ENCODE data around the gene DNAJC12.
"Not testable (repeated sequence)": the region's sequence is repeated elsewhere in the genome, so short reads cannot be mapped to it uniquely, and the experiment has no call there.

Gene DNAJC12

DNA sequence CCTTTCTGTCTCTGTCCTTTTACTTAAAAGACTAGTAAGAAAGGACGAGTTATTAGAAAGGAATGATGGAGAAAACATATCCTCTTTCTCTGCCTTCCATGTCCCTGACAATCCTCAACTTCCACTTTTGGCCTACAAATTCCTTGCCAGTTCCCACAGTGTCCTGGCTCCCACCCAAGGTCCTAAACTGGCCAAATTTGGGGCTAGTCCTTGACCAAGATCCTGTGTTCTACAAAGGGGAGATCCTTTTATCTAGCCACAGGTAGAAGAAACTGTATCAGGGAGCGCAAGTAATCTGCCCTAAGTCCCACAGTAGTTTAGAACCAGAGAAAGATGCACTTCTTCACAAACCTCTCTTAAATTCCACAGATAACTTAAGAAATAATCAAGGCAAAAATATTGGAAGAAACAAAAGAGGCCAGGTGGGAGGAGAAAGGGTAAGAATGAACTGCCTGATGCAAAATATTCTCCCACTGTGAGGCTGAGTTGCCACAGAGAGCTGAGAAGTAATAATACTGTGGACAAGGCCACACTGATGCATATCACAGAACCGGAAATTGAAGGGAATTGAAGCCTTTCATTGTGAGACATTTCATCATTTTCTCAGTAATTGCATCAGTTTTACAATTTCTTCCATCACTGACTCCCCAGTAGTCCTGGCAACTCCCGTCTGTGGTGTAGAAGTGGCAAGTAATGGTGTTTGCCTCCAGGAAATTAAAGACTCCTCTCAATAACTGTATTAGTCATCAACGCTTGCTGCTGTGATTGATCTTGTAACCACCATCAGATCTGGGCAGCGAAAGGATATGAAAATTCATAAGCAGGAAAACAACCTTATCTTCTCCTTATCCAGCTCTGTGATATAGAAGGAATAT, 47.2 kb downstream of the DNAJC12 start:
- Mint-ChIP-seq H3K4me3 (no peak overlapping the region), H3K36me3 (ENCODE audit: low read depth) (no peaks in the 10 kb centered on the region), H3K9me3 (no peaks in the 10 kb centered on the region), H3K27me3 (ENCODE audit: low read depth) (no peaks in the 10 kb centered on the region), H3K27ac (peak overlapping the region; percentile 50), H3K4me1 (ENCODE audit: low read depth) (peaks cover 28% of the 10 kb centered on the region)

DNA sequence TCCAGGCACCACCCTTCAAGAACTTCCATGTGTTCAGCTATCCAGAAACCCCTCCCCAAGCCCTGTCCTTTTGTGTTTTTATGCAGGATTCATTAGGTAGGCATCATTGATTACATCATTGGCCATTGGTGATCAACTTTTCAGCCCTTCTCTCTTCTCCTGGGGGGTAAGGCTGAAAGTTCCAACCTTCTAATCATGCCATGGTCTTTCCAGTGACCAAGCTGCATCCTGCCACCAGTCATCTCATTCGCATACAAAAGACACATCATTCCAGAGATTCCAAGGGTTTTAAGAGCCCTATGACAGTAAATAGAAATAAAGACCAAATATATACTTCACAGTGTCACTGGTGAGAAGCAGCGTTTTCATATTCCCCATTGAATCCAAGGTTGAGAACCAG, 48.2 kb downstream of the DNAJC12 start:
- H3K27me3 Mint-ChIP-seq (ENCODE audit: low read depth): no peaks in the 10 kb centered on the region
- no peak overlapping the region for H3K27ac Mint-ChIP-seq
- no peaks in the 10 kb centered on the region for H3K9me3 Mint-ChIP-seq
- peaks cover 2% of the 10 kb centered on the region for H3K36me3 Mint-ChIP-seq (ENCODE audit: low read depth)
- no peak overlapping the region for H3K4me3 Mint-ChIP-seq
- peaks cover 31% of the 10 kb centered on the region for H3K4me1 Mint-ChIP-seq (ENCODE audit: low read depth)

DNA sequence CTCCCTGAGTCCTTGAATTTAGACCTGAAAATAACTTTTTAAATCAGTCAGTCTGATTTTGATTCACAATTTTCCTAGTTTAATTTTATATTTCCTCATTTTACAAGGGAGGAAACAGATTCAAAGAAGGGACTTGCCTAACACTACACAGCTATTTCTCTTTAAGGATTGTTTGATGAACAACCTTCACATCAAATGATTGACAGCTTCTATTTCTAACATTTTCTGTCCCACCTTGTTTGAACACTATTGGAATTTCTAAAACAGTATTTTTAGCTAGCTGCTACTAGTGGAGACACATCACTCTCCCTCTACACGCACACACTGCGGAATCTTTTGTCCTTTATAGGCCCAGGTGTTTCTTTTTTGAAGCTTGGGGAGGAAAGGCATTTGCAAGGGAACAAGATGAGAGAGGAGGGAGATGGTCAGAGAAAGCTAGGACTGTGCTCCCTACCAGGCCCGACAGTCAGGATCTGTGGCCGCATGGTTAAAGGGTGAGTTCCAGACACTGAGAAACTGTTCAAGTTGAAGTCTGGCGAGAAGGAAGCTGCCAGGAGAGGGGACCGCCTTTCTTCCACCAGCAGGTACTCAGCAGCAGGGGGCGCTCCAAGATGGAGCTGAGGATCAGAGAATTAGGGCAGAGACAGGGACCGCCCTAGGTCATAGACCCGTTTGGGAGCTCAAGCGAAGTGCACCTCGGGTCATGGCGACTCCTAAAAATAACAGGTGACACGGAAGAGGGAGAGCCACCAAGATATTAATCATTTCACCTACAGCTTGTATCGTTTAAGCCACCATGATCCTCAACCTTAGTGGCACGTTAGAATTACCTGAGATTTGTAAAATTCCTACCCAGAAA, 49.7 kb downstream of the DNAJC12 start:
- Mint-ChIP-seq H3K27ac (no peak overlapping the region), H3K27me3 (ENCODE audit: low read depth) (no peaks in the 10 kb centered on the region)

DNA sequence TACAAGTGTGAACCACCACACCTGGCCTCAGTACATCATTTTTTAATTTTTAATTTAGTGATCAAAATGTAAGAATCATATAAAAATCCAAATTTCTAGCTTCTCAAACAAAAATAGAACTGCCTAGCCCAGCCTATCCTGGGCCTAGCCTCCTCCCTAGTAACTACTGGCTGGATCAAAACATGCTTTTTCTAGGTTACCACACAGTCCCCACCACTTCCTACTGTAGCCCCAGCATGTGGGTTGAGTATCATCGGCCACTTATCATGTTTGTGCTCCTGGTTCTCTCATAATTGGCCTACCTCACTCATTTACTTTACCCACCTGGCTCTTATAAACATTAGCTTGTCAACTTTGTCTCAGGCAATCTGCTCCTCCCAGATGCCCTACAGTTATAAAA, 52.9 kb downstream of the DNAJC12 start:
- Mint-ChIP-seq H3K27ac (peak overlapping the region; percentile 78), H3K27me3 (ENCODE audit: low read depth) (no peaks in the 10 kb centered on the region), H3K36me3 (ENCODE audit: low read depth) (peaks cover 4% of the 10 kb centered on the region), H3K4me1 (ENCODE audit: low read depth) (peaks cover 33% of the 10 kb centered on the region), H3K9me3 (no peaks in the 10 kb centered on the region), H3K4me3 (peak overlapping the region; percentile 30)

More for the DNA sequence above, 49.7 kb downstream of the DNAJC12 start:
- H3K4me1 Mint-ChIP-seq (ENCODE audit: low read depth): peaks cover 44% of the 10 kb centered on the region
- no peaks in the 10 kb centered on the region for H3K9me3 Mint-ChIP-seq
- peak overlapping the region; percentile 27 for H3K4me3 Mint-ChIP-seq
- H3K36me3 Mint-ChIP-seq (ENCODE audit: low read depth): peaks cover 4% of the 10 kb centered on the region

DNA sequence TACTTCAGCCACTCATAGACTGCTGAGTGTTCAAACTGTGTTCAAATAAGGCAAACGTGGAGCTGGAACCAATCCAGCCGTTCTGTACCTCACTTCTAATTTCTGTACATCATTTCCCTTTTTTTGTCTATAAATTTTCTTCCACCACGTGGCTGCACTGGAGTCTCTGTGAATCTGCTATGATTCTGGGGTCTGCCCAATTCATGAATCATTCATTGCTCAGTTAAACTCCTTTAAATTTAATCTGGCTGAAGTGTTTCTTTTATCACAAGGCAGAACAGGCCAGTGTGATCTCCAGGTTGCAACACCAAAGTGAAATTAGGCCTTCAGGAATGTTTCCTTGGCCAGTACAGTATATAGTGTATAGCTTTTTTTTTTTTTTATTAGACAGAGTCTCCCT, 53.5 kb downstream of the DNAJC12 start:
- no peak overlapping the region for H3K4me3 Mint-ChIP-seq
- H3K27ac Mint-ChIP-seq: peak overlapping the region; percentile 65
- H3K4me1 Mint-ChIP-seq (ENCODE audit: low read depth): peaks cover 38% of the 10 kb centered on the region
- H3K27me3 Mint-ChIP-seq (ENCODE audit: low read depth): no peaks in the 10 kb centered on the region
- peaks cover 4% of the 10 kb centered on the region for H3K36me3 Mint-ChIP-seq (ENCODE audit: low read depth)
- no peaks in the 10 kb centered on the region for H3K9me3 Mint-ChIP-seq

GRCh38 chr10:67783606-67784294, 54.2 kb downstream of the DNAJC12 start:
- Mint-ChIP-seq H3K9me3 (no peaks in the 10 kb centered on the region), H3K36me3 (ENCODE audit: low read depth) (peaks cover 4% of the 10 kb centered on the region), H3K27me3 (ENCODE audit: low read depth) (no peaks in the 10 kb centered on the region), H3K4me3 (peak overlapping the region; percentile 66), H3K27ac (peak overlapping the region; percentile 65), H3K4me1 (ENCODE audit: low read depth) (peaks cover 38% of the 10 kb centered on the region)

GRCh38 chr10:67782530-67782929, 55.5 kb downstream of the DNAJC12 start:
- H3K27me3 Mint-ChIP-seq (ENCODE audit: low read depth): no peaks in the 10 kb centered on the region
- peaks cover 32% of the 10 kb centered on the region for H3K4me1 Mint-ChIP-seq (ENCODE audit: low read depth)
- H3K36me3 Mint-ChIP-seq (ENCODE audit: low read depth): peaks cover 4% of the 10 kb centered on the region
- H3K4me3 Mint-ChIP-seq: no peak overlapping the region
- H3K27ac Mint-ChIP-seq: no peak overlapping the region
- H3K9me3 Mint-ChIP-seq: no peaks in the 10 kb centered on the region

- H3K9me3 Mint-ChIP-seq: no peaks in the 10 kb centered on the region
- H3K27ac Mint-ChIP-seq: no peak overlapping the region
- no peak overlapping the region for H3K4me3 Mint-ChIP-seq
- peaks cover 32% of the 10 kb centered on the region for H3K4me1 Mint-ChIP-seq (ENCODE audit: low read depth)
- H3K27me3 Mint-ChIP-seq (ENCODE audit: low read depth): no peaks in the 10 kb centered on the region
- peaks cover 4% of the 10 kb centered on the region for H3K36me3 Mint-ChIP-seq (ENCODE audit: low read depth)
Observed at GRCh38 chr10:67780759-67781538, 57.0 kb downstream of the DNAJC12 start.

DNA sequence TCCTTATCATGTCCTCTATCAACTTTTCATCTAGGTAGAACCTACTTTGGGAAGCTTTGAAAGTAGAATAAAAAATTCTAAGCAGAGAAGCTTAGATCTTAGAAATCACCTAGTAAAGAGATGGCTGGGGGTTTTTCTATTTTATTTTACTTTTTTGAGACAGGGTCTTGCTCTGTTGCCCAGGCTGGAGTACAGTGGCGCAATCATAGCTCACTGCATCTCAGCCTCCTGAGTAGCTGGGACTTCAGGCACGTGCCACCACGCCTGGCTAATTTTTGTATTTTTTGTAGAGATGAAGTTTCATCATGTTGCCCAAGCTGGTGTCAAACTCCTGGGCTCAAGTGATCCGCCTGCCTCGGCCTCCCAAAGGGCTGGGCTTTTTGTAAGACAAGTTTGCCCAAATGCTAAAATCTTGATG, 57.8 kb downstream of the DNAJC12 start:
- H3K9me3 Mint-ChIP-seq; H3K27ac Mint-ChIP-seq; H3K27me3 Mint-ChIP-seq (ENCODE audit: low read depth); H3K36me3 Mint-ChIP-seq (ENCODE audit: low read depth); H3K4me3 Mint-ChIP-seq: not testable (repeated sequence)
- H3K4me1 Mint-ChIP-seq (ENCODE audit: low read depth): peaks cover 30% of the 10 kb centered on the region

DNA sequence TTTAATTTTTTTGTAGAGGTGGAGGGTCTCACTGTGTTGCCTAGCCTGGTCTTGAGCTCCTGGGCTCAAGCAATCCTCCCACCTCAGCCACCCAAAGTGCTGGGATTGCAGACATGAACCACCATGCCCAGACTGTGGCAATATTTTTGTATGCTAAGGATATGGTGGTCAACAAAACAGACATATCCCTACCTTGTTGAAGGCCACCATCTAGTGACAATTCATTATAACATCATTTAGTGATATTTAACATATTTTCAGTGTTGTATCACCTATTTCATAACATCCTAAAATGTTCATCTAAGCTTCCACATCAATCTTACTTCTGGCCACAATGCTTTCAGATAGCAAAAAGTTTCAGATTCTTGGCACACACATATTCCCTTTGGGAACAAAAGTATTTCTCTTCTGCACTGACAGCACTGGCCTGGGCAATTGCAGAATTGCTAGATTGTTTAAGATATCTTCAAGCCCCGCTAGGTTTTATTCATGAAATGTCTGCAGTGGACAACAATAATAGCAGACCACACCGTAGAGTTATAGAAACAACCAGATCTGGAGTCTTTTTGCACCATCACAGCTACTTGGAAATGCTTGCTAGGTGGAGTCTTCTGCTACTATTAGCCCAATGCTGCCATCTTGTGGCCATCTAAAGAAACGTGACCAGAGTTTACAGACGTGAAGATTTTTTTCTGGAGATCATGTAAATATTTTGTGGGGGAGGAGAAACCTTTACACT, 58.4 kb downstream of the DNAJC12 start:
- Mint-ChIP-seq H3K27me3 (ENCODE audit: low read depth) (no peaks in the 10 kb centered on the region), H3K4me1 (ENCODE audit: low read depth) (peaks cover 27% of the 10 kb centered on the region), H3K36me3 (ENCODE audit: low read depth) (peaks cover 2% of the 10 kb centered on the region), H3K9me3 (no peaks in the 10 kb centered on the region), H3K27ac (no peak overlapping the region), H3K4me3 (no peak overlapping the region)

DNA sequence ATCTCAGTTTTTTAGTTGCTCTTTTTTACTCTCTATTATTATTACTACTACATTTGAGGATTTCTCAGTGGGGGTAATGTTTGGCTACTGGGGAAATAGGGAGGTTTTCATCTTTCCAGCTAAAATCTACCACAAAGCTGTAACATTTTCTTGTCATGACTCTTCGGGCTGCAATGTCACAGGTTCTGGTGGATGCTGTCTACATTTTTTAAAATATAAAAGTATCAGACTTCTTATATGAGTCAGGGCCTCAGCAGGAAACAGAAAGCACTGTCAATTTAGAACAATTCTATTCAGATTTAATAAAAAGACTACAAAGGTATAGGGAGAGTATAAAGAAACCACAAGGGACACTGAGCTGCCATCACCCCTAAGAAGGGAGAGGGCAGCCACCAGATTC, 61.6 kb downstream of the DNAJC12 start:
- H3K27ac Mint-ChIP-seq: no peak overlapping the region
- peaks cover 30% of the 10 kb centered on the region for H3K4me1 Mint-ChIP-seq (ENCODE audit: low read depth)
- no peaks in the 10 kb centered on the region for H3K9me3 Mint-ChIP-seq
- H3K27me3 Mint-ChIP-seq (ENCODE audit: low read depth): no peaks in the 10 kb centered on the region
- H3K4me3 Mint-ChIP-seq: no peak overlapping the region
- peaks cover 3% of the 10 kb centered on the region for H3K36me3 Mint-ChIP-seq (ENCODE audit: low read depth)

GRCh38 chr10:67775279-67775678, 62.7 kb downstream of the DNAJC12 start:
- peaks cover 33% of the 10 kb centered on the region for H3K4me1 Mint-ChIP-seq (ENCODE audit: low read depth)
- no peak overlapping the region for H3K27ac Mint-ChIP-seq
- H3K9me3 Mint-ChIP-seq: no peaks in the 10 kb centered on the region
- peaks cover 3% of the 10 kb centered on the region for H3K36me3 Mint-ChIP-seq (ENCODE audit: low read depth)
- H3K4me3 Mint-ChIP-seq: no peak overlapping the region
- no peaks in the 10 kb centered on the region for H3K27me3 Mint-ChIP-seq (ENCODE audit: low read depth)

DNA sequence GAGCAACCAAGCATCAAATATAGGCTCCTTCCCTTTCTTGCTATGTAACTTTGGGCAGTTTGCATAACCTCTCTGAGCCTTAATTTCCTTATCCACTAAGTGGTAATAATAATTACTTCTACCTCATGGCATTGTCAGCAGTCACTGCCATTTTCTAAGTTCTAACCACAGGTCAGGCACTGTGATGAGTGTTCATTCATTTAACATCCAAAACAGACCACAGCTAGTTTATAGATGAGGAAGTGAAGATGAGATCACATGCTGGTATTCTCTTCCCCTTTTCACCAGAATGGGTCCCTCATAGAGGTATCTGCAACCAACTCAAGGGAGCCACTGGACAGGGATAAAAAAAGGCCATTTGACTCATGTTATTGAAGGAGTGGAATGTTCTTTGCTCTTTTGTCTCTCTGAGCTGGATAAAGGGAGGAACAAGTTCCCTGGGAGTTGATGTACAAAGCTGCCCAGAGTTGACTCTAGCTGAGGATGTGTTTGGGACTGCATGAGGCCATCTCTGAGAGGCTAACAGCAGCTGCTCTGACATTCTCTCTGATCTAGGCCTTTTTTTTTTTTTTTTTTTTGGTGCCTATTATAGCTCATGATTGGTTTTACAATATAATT, 65.0 kb downstream of the DNAJC12 start:
- H3K9me3 Mint-ChIP-seq: no peaks in the 10 kb centered on the region
- H3K27ac Mint-ChIP-seq: peak overlapping the region; percentile 43
- no peaks in the 10 kb centered on the region for H3K27me3 Mint-ChIP-seq (ENCODE audit: low read depth)
- peaks cover 3% of the 10 kb centered on the region for H3K36me3 Mint-ChIP-seq (ENCODE audit: low read depth)
- no peak overlapping the region for H3K4me3 Mint-ChIP-seq
- H3K4me1 Mint-ChIP-seq (ENCODE audit: low read depth): peaks cover 33% of the 10 kb centered on the region

Data from T-helper 1 cell treated with Interleukin-12 subunit alpha and Interleukin-12 subunit beta and Interleukin-4 antibody, amounts not matched to agents 30 μg/mL and 1 μg/mL, for 36 hours (primary cell).